ENCODE results near the gene TMEM256.

TMEM256 gene

DNA sequence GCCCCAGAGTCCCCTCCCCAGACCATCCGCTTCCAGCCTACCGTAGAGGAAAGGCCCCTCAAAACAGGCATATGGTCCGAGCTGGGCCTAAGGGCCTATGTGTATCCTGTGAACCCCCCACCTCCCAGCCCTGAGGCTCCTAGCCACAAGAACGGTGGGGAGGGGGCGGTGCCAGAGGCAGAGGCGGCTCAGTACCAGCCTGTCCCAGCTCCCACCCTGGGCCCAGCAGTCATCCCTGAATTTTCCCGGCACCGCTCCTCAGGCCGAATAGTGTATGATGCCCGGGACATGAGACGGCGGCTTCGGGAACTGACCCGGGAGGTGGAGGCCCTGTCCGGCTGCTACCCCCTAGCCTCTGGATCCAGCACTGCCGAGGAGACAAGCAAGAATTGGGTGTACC, 17.3 kb upstream of the TMEM256 start:
- TF ChIP-seq FOXP2 (optimal IDR thresholded peaks at IDR 0.05; ENCODE audit: borderline replicate concordance, extremely low read depth, extremely low read length, insufficient read depth) = no peak
- no peak for TF ChIP-seq SIN3A (IDR thresholded peaks at IDR 0.05; ENCODE audit: borderline replicate concordance, insufficient read depth, low read length)
- TF ChIP-seq, protein P1, sequence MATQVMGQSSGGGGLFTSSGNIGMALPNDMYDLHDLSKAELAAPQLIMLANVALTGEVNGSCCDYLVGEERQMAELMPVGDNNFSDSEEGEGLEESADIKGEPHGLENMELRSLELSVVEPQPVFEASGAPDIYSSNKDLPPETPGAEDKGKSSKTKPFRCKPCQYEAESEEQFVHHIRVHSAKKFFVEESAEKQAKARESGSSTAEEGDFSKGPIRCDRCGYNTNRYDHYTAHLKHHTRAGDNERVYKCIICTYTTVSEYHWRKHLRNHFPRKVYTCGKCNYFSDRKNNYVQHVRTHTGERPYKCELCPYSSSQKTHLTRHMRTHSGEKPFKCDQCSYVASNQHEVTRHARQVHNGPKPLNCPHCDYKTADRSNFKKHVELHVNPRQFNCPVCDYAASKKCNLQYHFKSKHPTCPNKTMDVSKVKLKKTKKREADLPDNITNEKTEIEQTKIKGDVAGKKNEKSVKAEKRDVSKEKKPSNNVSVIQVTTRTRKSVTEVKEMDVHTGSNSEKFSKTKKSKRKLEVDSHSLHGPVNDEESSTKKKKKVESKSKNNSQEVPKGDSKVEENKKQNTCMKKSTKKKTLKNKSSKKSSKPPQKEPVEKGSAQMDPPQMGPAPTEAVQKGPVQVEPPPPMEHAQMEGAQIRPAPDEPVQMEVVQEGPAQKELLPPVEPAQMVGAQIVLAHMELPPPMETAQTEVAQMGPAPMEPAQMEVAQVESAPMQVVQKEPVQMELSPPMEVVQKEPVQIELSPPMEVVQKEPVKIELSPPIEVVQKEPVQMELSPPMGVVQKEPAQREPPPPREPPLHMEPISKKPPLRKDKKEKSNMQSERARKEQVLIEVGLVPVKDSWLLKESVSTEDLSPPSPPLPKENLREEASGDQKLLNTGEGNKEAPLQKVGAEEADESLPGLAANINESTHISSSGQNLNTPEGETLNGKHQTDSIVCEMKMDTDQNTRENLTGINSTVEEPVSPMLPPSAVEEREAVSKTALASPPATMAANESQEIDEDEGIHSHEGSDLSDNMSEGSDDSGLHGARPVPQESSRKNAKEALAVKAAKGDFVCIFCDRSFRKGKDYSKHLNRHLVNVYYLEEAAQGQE (IDR thresholded peaks at IDR 0.05; ENCODE audit: insufficient read depth in 1 of 2, low read depth in 2 of 2, low read length in 2 of 2) = no peak
- TF ChIP-seq TAF1 (IDR thresholded peaks at IDR 0.05; ENCODE audit: borderline replicate concordance, insufficient read depth, low read length) = no peak
- no peak for TF ChIP-seq POLR2AphosphoS5 (IDR thresholded peaks at IDR 0.05; ENCODE audit: low read depth, low read length)

DNA sequence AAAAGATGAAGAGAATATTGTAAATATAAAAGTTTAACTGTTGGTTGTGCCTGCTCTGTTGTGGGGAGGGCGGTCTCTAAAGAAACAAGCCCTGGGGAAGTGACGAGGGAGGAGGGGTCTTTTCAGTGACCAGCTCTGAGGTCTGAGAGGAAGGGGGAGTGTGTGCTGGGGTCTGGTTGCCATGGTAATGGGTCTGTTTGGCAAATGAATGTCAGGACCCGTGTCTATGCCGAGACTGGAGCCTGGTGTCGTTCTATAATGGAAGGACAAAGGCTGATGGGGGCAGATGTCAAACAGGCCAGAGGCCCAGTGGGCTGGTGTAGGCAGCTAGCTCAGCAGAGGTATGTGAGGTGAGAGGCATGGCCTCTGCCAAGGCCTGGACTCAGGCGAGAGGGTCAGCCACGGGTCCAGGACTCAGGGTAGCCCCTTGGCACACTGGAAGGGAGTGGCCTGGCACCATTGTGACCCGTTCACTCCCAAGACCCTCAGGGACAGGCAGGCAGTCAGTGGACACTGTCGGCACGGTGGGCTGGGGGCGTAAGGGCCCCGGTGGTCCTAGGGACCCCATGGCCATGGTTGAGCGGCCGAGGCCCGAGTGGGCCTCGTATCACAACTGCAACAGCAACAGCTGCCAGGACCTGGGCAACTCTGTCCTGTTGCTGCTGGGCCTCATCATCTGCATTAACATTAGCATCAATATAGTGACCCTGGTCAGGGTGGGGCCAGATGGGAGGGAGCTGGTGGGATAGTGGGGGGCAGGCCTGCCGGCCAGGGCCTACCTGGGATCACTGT, 16.1 kb upstream of the TMEM256 start, which contains the start of gene SPEM1:
TSS of gene SPEM1 (plus strand) at position 506 of the 792 bp plus-strand sequence. CDS start at position 567, 61 bp downstream.
- TF ChIP-seq SIN3A (IDR thresholded peaks at IDR 0.05; ENCODE audit: borderline replicate concordance, insufficient read depth, low read length) (no peak), TAF1 (IDR thresholded peaks at IDR 0.05; ENCODE audit: borderline replicate concordance, insufficient read depth, low read length) (no peak), FOXP2 (optimal IDR thresholded peaks at IDR 0.05; ENCODE audit: borderline replicate concordance, extremely low read depth, extremely low read length, insufficient read depth) (no peak), POLR2AphosphoS5 (IDR thresholded peaks at IDR 0.05; ENCODE audit: low read depth, low read length) (no peak)
- TF ChIP-seq, protein P1 (IDR thresholded peaks at IDR 0.05; ENCODE audit: insufficient read depth in 1 of 2, low read depth in 2 of 2, low read length in 2 of 2) = no peak

DNA sequence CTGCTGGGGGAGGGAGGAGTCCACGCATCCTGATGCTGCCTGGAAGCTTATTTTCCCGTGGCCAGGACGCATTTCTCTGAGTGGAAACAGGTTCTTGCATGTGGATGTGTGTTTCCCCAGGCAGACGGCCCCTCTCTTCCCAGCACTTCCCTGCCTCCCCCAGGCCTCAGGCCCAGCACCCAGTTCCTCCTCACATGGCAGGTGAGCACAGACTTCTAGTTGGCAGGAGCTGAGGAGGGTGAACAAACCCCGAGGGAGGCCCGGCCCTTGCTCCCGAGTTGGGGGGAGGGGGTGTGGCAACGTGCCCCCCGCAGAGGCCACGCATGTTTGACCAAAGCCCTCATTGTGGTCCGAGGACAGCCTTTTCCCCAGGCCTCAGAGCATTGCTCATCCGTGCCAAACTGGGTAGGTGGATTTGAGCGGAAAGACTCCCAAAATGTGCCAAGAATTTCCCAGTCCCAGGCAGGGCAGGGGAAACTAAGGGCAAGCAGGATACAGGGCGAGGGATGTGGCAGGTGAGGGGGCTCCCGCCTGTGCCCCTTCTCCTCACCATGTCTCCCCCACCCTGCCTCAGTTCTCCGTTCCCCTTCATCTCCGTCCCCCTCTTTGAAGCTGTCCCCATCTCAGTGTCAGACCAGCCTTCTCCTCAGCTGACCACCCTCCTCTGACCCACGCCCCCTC, 14.7 kb upstream of the TMEM256 start:
- TF ChIP-seq SIN3A (IDR thresholded peaks at IDR 0.05; ENCODE audit: borderline replicate concordance, insufficient read depth, low read length) (no peak), TAF1 (IDR thresholded peaks at IDR 0.05; ENCODE audit: borderline replicate concordance, insufficient read depth, low read length) (no peak), FOXP2 (optimal IDR thresholded peaks at IDR 0.05; ENCODE audit: borderline replicate concordance, extremely low read depth, extremely low read length, insufficient read depth) (no peak), POLR2AphosphoS5 (IDR thresholded peaks at IDR 0.05; ENCODE audit: low read depth, low read length) (no peak)
- TF ChIP-seq, protein P1 (IDR thresholded peaks at IDR 0.05; ENCODE audit: insufficient read depth in 1 of 2, low read depth in 2 of 2, low read length in 2 of 2) = no peak

DNA sequence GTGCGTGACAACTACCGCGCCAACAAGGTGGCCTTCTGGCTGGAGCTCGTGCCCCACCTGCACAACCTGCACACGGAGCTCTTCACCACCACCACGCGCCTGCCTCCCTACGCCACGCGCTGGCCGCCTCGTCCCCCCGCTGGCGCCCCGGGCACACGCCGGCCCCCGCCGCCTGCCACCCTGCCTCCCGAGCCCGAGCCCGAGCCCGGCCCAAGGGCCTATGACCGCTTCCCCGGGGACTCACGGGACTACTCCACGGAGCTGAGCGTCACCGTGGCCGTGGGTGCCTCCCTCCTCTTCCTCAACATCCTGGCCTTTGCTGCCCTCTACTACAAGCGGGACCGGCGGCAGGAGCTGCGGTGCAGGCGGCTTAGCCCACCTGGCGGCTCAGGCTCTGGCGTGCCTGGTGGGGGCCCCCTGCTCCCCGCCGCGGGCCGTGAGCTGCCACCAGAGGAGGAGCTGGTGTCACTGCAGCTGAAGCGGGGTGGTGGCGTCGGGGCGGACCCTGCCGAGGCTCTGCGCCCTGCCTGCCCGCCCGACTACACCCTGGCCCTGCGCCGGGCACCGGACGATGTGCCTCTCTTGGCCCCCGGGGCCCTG, 13.3 kb upstream of the TMEM256 start:
- no peak for TF ChIP-seq POLR2AphosphoS5 (IDR thresholded peaks at IDR 0.05; ENCODE audit: low read depth, low read length)
- TF ChIP-seq TAF1 (IDR thresholded peaks at IDR 0.05; ENCODE audit: borderline replicate concordance, insufficient read depth, low read length) = no peak
- TF ChIP-seq SIN3A (IDR thresholded peaks at IDR 0.05; ENCODE audit: borderline replicate concordance, insufficient read depth, low read length) = no peak
- TF ChIP-seq FOXP2 (optimal IDR thresholded peaks at IDR 0.05; ENCODE audit: borderline replicate concordance, extremely low read depth, extremely low read length, insufficient read depth) = no peak
- TF ChIP-seq, protein P1 (IDR thresholded peaks at IDR 0.05; ENCODE audit: insufficient read depth in 1 of 2, low read depth in 2 of 2, low read length in 2 of 2) = no peak
